GM19193 (cell line): Measurements from ENCODE around the gene LIM2.

Experiments used
- POLR2A ChIP-seq: IDR thresholded peaks from 4 replicates; pipeline ENCODE4 v1.6.1; 2011; ENCODE audit not compliant: insufficient read depth, insufficient read length; ENCODE audit errors: extremely low read depth

LIM2 gene

DNA sequence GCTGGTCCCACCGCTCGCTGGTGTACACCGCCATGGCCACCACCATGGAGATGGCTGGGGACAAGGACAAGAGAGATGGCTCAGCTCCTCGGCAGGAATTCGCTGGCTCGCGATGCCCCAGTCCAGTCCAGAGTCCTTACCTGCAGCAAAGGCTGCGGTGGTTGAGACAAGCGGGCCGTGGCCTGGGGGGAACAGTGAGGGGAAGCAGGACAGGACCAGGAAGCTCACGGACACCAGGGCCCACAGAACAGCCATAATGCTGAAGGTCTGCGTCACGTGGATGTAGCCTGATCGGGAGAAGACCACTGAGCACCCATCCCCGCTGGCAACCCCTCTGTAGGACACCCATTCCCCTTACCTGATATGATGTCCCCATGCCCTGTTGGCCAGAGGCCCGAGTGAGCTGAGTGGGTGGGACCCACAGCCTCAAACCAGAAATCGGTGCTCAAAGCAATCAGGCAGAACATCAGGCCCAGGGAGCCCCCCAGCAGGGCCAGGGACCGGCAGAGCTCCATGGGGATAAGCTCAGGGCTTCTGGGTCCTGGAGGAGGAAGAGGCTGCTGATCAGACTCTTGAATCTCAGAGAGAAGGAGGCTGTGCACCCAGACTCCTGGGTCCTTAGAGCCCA lies 15.6 kb downstream of the LIM2 start:
- TF ChIP-seq POLR2A: no peak

- TF ChIP-seq POLR2A: no peak
Measured at GRCh38 chr19:51371186-51371690, 16.5 kb downstream of the LIM2 start.

DNA sequence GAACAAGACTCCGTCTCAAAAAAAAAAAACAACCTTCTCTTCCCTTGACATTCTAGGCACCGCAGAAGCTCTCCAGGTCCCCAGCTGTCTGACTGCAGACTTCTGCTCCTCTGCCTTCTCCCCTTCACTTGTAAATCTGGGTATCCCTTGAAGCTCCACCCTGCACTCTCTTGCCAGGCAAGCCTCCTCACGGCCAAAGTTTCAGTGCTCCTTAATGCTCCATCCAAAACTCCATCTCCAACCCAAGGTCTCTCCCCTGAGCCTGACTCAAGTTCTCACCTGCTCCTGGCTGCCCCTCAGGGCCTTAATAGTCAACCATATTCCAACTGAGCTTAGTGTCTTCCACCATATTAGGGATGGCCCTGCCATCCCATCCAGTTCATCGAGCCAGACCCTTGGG lies 17.5 kb downstream of the LIM2 start:
- TF ChIP-seq POLR2A: no peak

DNA sequence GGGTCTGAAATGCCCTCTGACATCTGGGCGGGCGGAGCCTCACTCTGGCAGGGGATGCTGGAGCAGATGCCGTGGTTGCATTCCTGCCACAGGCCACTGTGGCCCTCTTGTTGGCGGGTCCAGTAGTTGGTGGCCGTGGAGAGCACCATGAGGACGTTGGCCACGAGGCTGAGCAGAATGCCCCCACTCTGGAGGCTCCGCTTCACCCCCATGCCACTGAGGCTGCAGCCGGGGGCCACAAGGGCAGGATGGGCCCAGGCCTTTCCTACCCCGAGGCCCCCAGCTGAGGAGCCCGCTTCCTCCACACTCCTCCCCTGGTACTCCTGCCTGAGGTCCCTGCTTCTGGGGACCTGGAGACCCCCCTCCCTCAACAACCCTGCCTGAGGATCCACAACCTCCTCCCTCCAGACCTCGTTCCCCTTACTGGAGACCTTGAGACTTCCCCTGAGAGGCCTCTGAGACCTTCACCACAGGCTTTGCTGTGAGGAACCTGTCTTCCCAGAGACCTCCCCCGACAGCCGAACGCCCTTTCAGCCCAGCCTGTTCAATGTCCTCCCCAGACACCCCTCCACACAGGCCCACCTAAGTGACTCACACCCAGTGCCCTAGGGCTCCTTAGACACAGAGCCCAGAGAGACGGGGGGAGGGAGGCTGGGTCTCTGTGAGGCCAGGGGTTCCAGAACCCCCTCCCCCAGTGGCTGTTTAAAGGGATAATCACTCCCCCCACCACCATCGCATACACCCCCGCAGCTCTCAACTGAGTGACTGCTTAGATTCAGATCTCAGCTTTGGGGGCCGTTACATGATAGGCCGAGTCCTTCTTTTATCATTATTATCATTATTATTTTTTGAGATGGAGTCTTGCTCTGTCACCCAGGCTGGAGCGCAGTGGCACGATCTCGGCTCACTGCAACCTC lies 19.1 kb downstream of the LIM2 start, which contains the start of gene CLDND2:
Gene CLDND2 (minus strand): TSS at position 638 of the 917 bp plus-strand sequence. CDS start 426 bp downstream, at position 212.
- no peak for TF ChIP-seq POLR2A

- peak; percentile 67 for TF ChIP-seq POLR2A
Measured at GRCh38 chr19:51367565-51368365, 20.0 kb downstream of the LIM2 start.

DNA sequence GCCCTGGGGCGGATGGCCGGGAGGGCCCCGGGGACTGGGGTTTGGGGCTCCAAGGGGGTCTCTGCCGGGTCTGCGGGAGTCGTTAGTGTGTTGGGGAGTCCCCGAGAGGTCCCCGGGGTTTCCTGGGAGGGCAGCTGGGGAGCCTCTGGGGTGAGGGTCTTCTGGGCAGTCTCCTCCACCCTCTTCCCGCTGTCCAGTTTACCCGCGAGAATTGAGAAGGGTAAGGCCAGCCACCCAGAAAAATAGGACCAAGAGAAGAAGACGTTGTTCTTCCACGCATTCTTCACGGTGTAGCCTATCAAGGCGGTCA lies 20.6 kb downstream of the LIM2 start:
- TF ChIP-seq POLR2A: peak; percentile 14

DNA sequence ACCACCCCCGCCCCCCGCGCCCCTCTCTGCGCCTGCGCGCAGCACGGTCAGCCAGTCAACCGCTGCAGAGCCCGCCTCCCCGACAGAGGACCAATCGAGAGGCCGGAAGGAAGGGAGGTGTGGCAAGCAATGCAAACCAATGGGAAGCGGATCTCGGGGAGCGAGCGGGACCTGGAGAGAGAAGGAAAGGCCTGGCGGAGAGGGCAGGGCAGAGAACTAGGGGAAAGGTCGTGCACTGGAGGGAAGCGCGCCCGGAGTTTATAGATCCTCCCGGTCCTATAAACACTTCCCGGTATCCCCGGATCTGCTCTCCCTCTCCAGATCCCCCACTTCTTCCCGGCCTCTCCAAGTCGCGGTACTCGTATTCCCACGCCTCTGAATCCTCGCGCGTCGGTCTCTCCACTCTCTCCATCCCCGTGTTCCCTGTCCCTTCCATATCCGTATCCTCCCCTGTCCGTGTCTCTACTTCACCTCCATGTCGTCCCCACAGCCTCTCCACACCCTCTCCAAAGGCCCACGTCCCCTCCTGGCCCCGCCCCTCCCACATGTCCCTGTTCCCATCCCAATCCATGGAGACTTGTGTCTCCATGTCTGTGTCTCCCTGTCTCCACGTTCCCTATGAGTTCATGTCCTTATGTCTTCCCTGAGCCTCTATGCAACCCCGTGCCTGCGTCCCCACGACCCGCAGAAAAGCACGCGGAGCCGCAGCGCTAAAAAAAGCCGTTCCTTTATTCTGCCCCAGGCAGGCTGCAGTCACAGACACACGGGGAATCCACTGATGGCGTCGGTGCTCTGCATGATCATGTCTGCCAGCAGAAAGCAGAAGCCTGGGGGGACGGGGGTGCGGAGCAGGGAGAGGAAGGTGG lies 21.2 kb downstream of the LIM2 start:
- peak; percentile 65 for TF ChIP-seq POLR2A

- peak; percentile 71 for TF ChIP-seq POLR2A
Measured at GRCh38 chr19:51365965-51366388, 21.8 kb downstream of the LIM2 start, which contains the start of gene ETFB. ETFB (minus strand) TSS chr19:51366388; CDS start chr19:51366326, 62 bp downstream.

DNA sequence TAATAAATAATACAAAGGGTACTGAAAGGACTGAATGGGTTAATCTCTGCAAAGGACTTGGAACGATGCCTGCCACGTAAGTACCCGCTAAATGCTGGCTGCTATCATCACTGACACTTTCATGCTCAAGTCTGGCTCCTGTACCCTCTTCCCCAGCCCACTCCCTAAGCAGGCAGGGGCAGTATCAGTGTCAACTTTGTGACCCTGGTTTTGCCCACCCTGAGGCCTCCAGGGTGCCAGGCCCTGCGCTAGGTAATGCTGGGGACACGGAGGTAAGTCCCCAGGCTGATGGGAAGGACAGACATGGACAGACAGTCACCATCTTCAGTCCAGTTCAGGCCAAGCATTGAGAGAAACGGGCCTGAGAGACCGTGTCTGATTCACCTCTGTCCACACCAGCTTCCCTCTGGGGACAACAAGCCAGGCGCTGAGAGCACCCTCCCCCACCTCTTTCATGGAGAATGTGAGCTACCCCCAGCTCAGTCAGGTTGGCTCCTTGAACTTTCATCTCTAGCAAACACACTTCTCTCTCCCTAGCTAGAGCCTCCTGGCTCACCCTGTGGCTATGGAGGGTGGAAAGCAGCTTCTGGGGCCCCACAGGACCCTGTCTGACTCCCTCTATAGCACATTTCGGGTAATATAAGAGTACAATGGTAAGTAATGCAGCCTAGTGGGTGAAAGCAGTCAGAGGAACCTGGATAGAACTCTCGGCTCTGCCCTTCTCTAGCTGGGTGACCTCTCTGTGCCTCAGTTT lies 22.4 kb downstream of the LIM2 start:
- no peak for TF ChIP-seq POLR2A

GRCh38 chr19:51364200-51365106 lies 23.3 kb downstream of the LIM2 start:
- no peak for TF ChIP-seq POLR2A

GRCh38 chr19:51361239-51361638 lies 26.5 kb downstream of the LIM2 start:
- TF ChIP-seq POLR2A: no peak

DNA sequence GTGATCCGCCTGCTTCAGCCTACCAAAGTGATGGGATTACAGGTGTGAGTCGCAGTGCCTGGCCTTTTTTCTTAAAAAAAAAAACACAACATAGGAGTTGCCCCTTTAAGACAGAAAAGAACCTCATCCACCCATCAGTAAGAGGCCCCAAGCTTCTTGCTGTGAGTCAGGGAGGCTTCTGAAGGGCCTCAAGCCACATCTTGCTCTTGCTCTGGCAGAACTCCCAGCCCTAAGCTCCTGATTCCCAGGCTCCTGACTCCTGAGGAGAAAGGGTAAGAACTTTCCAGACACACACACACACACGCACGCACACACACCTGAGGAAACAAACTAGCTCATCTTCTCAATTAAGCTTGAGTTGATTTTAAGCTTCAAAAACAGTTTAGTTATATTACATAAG lies 28.5 kb downstream of the LIM2 start:
- no peak for TF ChIP-seq POLR2A
